HepG2 (cell line): ENCODE results near the gene RFFL. TPM values are rescaled to one million over a fixed set of nuclear protein-coding genes. Genes with fewer than 3 reads are reported as not detected.
A peak's percentile ranks its signal among the peaks of the same experiment; 100 is the strongest.

Experiments used
- ARID2 ChIP-seq: sonication (generic); formaldehyde crosslinking; IDR thresholded peaks from 2 replicates; pipeline ENCODE4 v1.8.1; 2022; ENCODE audit warnings: mild to moderate bottlenecking, missing genetic modification reagents, borderline replicate concordance
- ATF1 ChIP-seq: IDR thresholded peaks from 2 replicates; pipeline ENCODE4 v1.6.1; 2016; ENCODE audit warnings: mild to moderate bottlenecking, control low read depth
- FOSL2 ChIP-seq: sonication (generic); formaldehyde crosslinking; IDR thresholded peaks from 2 replicates; pipeline ENCODE4 v1.4.0; 2020; ENCODE audit warnings: missing genetic modification reagents
- HOXA7 ChIP-seq: sonication (generic); formaldehyde crosslinking; IDR thresholded peaks from 2 replicates; pipeline ENCODE4 v1.8.1; 2022; ENCODE audit warnings: mild to moderate bottlenecking, missing genetic modification reagents, moderate library complexity
- IRF2 ChIP-seq: IDR thresholded peaks from 2 replicates; pipeline ENCODE4 v1.6.1; 2018; ENCODE audit warnings: missing genetic modification reagents, missing compliant biosample characterization
- MEF2D ChIP-seq: sonication (generic); formaldehyde crosslinking; IDR thresholded peaks from 2 replicates; pipeline ENCODE4 v1.5.1; 2020; ENCODE audit warnings: mild to moderate bottlenecking, missing genetic modification reagents
- NFE2L2 ChIP-seq: fragments of 150-350 bp; IDR thresholded peaks from 2 replicates; pipeline ENCODE4 v1.6.1; 2014; ENCODE audit warnings: low read length
- NFYC ChIP-seq: IDR thresholded peaks from 2 replicates; pipeline ENCODE4 v1.6.1; 2016; ENCODE audit warnings: missing genetic modification reagents, missing compliant biosample characterization
- POGZ ChIP-seq: sonication (generic); formaldehyde crosslinking; IDR thresholded peaks from 2 replicates; pipeline ENCODE4 v1.4.0; 2020; ENCODE audit warnings: mild to moderate bottlenecking, missing genetic modification reagents
- SOX13 ChIP-seq, 3 experiments: fragments of 450-650 bp in 1 of 3; sonication (generic) in 1 of 3; formaldehyde crosslinking in 1 of 3; IDR thresholded peaks in 2 of 3; conservative IDR thresholded peaks in 1 of 3; 2 replicates each; pipeline versions ENCODE4 v1.5.0 to v1.6.1; 2016 to 2020; ENCODE audit warnings: antibody characterized with exemption in 1 of 3, mild to moderate bottlenecking in 1 of 3, missing compliant biosample characterization in 1 of 3, missing genetic modification reagents in 1 of 3, moderate library complexity in 1 of 3
- TP53 ChIP-seq: sonication (generic); formaldehyde crosslinking; conservative IDR thresholded peaks from 2 replicates; pipeline ENCODE4 v1.4.0; 2020; ENCODE audit warnings: missing genetic modification reagents
- WIZ ChIP-seq: sonication (generic); formaldehyde crosslinking; IDR thresholded peaks from 2 replicates; pipeline ENCODE4 v1.5.1; 2020; ENCODE audit warnings: mild to moderate bottlenecking, missing genetic modification reagents
- ZBTB42 ChIP-seq: sonication (generic); formaldehyde crosslinking; IDR thresholded peaks from 2 replicates; pipeline ENCODE4 v1.5.0; 2020; ENCODE audit warnings: mild to moderate bottlenecking, missing genetic modification reagents
- ZBTB46 ChIP-seq: sonication (generic); formaldehyde crosslinking; IDR thresholded peaks from 2 replicates; pipeline ENCODE4 v1.4.0; 2020; ENCODE audit warnings: mild to moderate bottlenecking, missing genetic modification reagents, borderline replicate concordance
- ZNF138 ChIP-seq: sonication (generic); formaldehyde crosslinking; IDR thresholded peaks from 2 replicates; pipeline ENCODE4 v1.5.0; 2020; ENCODE audit warnings: mild to moderate bottlenecking, low read depth, missing genetic modification reagents
- ZNF501 ChIP-seq: sonication (generic); formaldehyde crosslinking; IDR thresholded peaks from 2 replicates; pipeline ENCODE4 v1.5.1; 2020; ENCODE audit warnings: mild to moderate bottlenecking, moderate library complexity, missing genetic modification reagents
- polyA plus RNA-seq, 8 experiments: library from polyadenylated mRNA; depleted of rRNA in 3 of 8; stranded (reverse) in 7 of 8; unstranded in 1 of 8; fragments of >200 nt; fragmentation: Illumina TruSeq in 4 of 8; extraction: Trizol in 4 of 8; gene quantifications; 2 replicates each; pipeline versions ENCODE4 v1.2.1 to v1.2.3, GENCODE V29; 2011 to 2016; ENCODE audit warnings: low read depth in 4 of 8, missing spikeins in 1 of 8, mixed read lengths in 1 of 8; ENCODE audit not compliant: insufficient read depth in 1 of 8
- total RNA-seq, 5 experiments: library from RNA; depleted of rRNA; stranded (reverse); fragments of >200 nt; fragmentation: Illumina TruSeq; extraction: Trizol; gene quantifications; 2 replicates each; pipeline ENCODE4 v1.2.3, GENCODE V29; 2016; ENCODE audit warnings: low read depth in 1 of 5
- TF ChIP-seq, protein P1 (sequence below): sonication (generic); formaldehyde crosslinking; IDR thresholded peaks from one replicate; pipeline ENCODE4 v1.5.1; 2020; ENCODE audit warnings: mild to moderate bottlenecking, missing genetic modification reagents; ENCODE audit errors: not compliant biosample characterization
- TF ChIP-seq, protein P2 (sequence below): sonication (generic); formaldehyde crosslinking; IDR thresholded peaks from 2 replicates; pipeline ENCODE4 v1.4.0; 2020; ENCODE audit warnings: missing genetic modification reagents

Gene RFFL
- total and polyA plus RNA-seq, 2 of the 13 experiments (the other 11 are each of a cell fraction or from before 2014, with no cell fraction given): 24.3 to 48.6 TPM

- TF ChIP-seq, protein P1, sequence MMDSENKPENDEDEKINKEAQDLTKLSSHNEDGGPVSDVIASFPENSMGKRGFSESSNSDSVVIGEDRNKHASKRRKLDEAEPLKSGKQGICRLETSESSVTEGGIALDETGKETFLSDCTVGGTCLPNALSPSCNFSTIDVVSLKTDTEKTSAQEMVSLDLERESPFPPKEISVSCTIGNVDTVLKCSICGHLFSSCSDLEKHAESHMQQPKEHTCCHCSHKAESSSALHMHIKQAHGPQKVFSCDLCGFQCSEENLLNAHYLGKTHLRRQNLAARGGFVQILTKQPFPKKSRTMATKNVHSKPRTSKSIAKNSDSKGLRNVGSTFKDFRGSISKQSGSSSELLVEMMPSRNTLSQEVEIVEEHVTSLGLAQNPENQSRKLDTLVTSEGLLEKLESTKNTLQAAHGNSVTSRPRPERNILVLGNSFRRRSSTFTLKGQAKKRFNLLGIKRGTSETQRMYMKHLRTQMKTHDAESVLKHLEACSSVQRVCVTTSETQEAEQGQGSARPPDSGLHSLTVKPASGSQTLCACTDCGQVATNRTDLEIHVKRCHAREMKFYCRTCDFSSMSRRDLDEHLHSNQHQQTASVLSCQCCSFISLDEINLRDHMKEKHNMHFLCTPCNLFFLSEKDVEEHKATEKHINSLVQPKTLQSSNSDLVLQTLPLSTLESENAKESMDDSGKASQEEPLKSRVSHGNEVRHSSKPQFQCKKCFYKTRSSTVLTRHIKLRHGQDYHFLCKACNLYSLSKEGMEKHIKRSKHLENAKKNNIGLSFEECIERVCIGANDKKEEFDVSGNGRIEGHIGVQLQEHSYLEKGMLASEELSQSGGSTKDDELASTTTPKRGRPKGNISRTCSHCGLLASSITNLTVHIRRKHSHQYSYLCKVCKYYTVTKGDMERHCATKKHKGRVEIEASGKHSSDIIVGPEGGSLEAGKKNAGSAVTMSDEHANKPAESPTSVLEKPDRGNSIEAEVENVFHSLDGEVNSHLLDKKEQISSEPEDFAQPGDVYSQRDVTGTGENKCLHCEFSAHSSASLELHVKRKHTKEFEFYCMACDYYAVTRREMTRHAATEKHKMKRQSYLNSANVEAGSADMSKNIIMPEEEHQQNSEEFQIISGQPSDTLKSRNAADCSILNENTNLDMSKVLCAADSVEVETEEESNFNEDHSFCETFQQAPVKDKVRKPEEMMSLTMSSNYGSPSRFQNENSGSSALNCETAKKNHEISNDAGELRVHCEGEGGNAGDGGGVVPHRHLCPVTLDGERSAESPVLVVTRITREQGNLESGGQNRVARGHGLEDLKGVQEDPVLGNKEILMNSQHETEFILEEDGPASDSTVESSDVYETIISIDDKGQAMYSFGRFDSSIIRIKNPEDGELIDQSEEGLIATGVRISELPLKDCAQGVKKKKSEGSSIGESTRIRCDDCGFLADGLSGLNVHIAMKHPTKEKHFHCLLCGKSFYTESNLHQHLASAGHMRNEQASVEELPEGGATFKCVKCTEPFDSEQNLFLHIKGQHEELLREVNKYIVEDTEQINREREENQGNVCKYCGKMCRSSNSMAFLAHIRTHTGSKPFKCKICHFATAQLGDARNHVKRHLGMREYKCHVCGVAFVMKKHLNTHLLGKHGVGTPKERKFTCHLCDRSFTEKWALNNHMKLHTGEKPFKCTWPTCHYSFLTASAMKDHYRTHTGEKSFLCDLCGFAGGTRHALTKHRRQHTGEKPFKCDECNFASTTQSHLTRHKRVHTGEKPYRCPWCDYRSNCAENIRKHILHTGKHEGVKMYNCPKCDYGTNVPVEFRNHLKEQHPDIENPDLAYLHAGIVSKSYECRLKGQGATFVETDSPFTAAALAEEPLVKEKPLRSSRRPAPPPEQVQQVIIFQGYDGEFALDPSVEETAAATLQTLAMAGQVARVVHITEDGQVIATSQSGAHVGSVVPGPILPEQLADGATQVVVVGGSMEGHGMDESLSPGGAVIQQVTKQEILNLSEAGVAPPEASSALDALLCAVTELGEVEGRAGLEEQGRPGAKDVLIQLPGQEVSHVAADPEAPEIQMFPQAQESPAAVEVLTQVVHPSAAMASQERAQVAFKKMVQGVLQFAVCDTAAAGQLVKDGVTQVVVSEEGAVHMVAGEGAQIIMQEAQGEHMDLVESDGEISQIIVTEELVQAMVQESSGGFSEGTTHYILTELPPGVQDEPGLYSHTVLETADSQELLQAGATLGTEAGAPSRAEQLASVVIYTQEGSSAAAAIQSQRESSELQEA (CRISPR knock-in tag): no peak
- TF ChIP-seq HOXA7 (CRISPR knock-in tag) (no peak), IRF2 (CRISPR knock-in tag) (0 out of 2 replicates have a peak, but pooled peaks have one; percentile 1), SOX13 (IDR thresholded peaks at IDR 0.05) (no peak), SOX13 (CRISPR knock-in tag; conservative IDR thresholded peaks at IDR 0.05 in 1 of 2, IDR thresholded peaks at IDR 0.05 in 1 of 2) (no peak), NFYC (CRISPR knock-in tag) (no peak), ZNF501 (CRISPR knock-in tag) (peak; percentile 39; the same call in 1 of the 2 replicates), FOSL2 (peak; percentile 46; the same call in 1 of the 2 replicates), WIZ (CRISPR knock-in tag) (no peak), POGZ (CRISPR knock-in tag) (no peak), ZBTB42 (no peak), ZBTB46 (CRISPR knock-in tag) (no peak), TP53 (CRISPR knock-in tag) (no peak), ARID2 (no peak), NFE2L2 (peak; percentile 76), ATF1 (CRISPR knock-in tag) (no peak), MEF2D (CRISPR knock-in tag) (no peak), ZNF138 (no peak)
- TF ChIP-seq, protein P2, sequence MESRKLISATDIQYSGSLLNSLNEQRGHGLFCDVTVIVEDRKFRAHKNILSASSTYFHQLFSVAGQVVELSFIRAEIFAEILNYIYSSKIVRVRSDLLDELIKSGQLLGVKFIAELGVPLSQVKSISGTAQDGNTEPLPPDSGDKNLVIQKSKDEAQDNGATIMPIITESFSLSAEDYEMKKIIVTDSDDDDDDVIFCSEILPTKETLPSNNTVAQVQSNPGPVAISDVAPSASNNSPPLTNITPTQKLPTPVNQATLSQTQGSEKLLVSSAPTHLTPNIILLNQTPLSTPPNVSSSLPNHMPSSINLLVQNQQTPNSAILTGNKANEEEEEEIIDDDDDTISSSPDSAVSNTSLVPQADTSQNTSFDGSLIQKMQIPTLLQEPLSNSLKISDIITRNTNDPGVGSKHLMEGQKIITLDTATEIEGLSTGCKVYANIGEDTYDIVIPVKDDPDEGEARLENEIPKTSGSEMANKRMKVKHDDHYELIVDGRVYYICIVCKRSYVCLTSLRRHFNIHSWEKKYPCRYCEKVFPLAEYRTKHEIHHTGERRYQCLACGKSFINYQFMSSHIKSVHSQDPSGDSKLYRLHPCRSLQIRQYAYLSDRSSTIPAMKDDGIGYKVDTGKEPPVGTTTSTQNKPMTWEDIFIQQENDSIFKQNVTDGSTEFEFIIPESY: peak; percentile 83; the same call in 1 of the 2 replicates
Observed at GRCh38 chr17:35089586-35090296, 26.2 kb upstream of the RFFL start (continued).
